ENCODE measurements around the gene NLRC3. TPM values are rescaled to one million over a fixed set of nuclear protein-coding genes. Genes with fewer than 3 reads are reported as not detected.

Gene NLRC3
- total RNA-seq, 1 experiment from 2014 or later: 0.26 TPM

GRCh38 chr16:3596101-3596861, 19.1 kb upstream of the NLRC3 start:
- TF ChIP-seq SIN3A (IDR thresholded peaks at IDR 0.05; ENCODE audit: borderline replicate concordance, insufficient read depth, low read depth, low read length) (no peak), REST (IDR thresholded peaks at IDR 0.05; ENCODE audit: insufficient read depth in 1 of 2, low read depth in 2 of 2, low read length in 1 of 2) (no peak), TCF7L2 (IDR thresholded peaks at IDR 0.05; ENCODE audit: low read depth, low read length) (no peak), CTCF (IDR thresholded peaks at IDR 0.05) (no peak), POLR2AphosphoS5 (IDR thresholded peaks at IDR 0.05; ENCODE audit: low read depth, low read length) (no peak)
- no TSS peak for BruUV-seq (replicated peaks)
- H3K9me3 ChIP-seq (ENCODE audit: control insufficient read depth, insufficient read depth, low read depth, low read length): peaks cover 10% of the 10 kb centered on the region; the same call in 1 of the 2 replicates
- no peaks in the 10 kb centered on the region for H3K27me3 ChIP-seq (ENCODE audit: control insufficient read depth, insufficient read depth, low read length)
- H3K27ac ChIP-seq (ENCODE audit: low read length): no peak overlapping the region
- intact Hi-C loops (cut with micrococcal nuclease; ENCODE audit: unreplicated experiment): no loop called here
- no peaks in the 10 kb centered on the region for H3K36me3 ChIP-seq (ENCODE audit: control insufficient read depth, insufficient read depth, low read length)
- no peak overlapping the region for H3K4me3 ChIP-seq (ENCODE audit: low read depth in 2 of 2, low read length in 2 of 2)
- CTCF ChIA-PET: no interaction called here
- no peaks in the 10 kb centered on the region for H3K4me1 ChIP-seq (ENCODE audit: control insufficient read depth, insufficient read depth, low read length)
- in situ Hi-C loops (cut with HindIII; ENCODE audit: low pct_unique_long_range_greater_than_20kb, low sequenced_read_pairs): no loop called here
- DNase-seq (ENCODE audit: low read depth, low spot score) (no peak), ATAC-seq (no peak)
- POLR2A ChIA-PET: interaction anchor here (0.5 kb wide), 1 partner anchor 10 kb away, joined by 3 read pairs; no protein-coding TSS in a partner anchor

- Histone ChIP-seq H3K27ac (ENCODE audit: low read length) (no peak overlapping the region), H3K4me1 (ENCODE audit: control insufficient read depth, insufficient read depth, low read length) (no peaks in the 10 kb centered on the region), H3K4me3 (ENCODE audit: low read depth in 2 of 2, low read length in 2 of 2) (no peak overlapping the region), H3K9me3 (ENCODE audit: control insufficient read depth, insufficient read depth, low read depth, low read length) (peaks cover 6% of the 10 kb centered on the region; the same call in 1 of the 2 replicates), H3K36me3 (ENCODE audit: control insufficient read depth, insufficient read depth, low read length) (no peaks in the 10 kb centered on the region), H3K27me3 (ENCODE audit: control insufficient read depth, insufficient read depth, low read length) (no peaks in the 10 kb centered on the region)
- no peak for TF ChIP-seq TCF7L2 (IDR thresholded peaks at IDR 0.05; ENCODE audit: low read depth, low read length)
- TF ChIP-seq CTCF (IDR thresholded peaks at IDR 0.05): no peak
- TF ChIP-seq POLR2AphosphoS5 (IDR thresholded peaks at IDR 0.05; ENCODE audit: low read depth, low read length): no peak
- no peak for TF ChIP-seq REST (IDR thresholded peaks at IDR 0.05; ENCODE audit: insufficient read depth in 1 of 2, low read depth in 2 of 2, low read length in 1 of 2)
- no peak for TF ChIP-seq SIN3A (IDR thresholded peaks at IDR 0.05; ENCODE audit: borderline replicate concordance, insufficient read depth, low read depth, low read length)
- POLR2A ChIA-PET: no interaction called here
- CTCF ChIA-PET: no interaction called here
- intact Hi-C loops (cut with micrococcal nuclease; ENCODE audit: unreplicated experiment): no loop called here
- DNase-seq (ENCODE audit: low read depth, low spot score): no peak
- in situ Hi-C loops (cut with HindIII; ENCODE audit: low pct_unique_long_range_greater_than_20kb, low sequenced_read_pairs): no loop called here
- no peak for ATAC-seq
- no TSS peak for BruUV-seq (replicated peaks)
These were observed 18.4 kb upstream of the NLRC3 start for GRCh38 chr16:3595521-3596021.

Measured in Panc1 (cell line).